Measurements from ENCODE around the gene THSD8. TPM values are rescaled to one million over a fixed set of nuclear protein-coding genes. Genes with fewer than 3 reads are reported as not detected.

The THSD8 gene
- total RNA-seq = 9.9 TPM
- 4.1 TPM for polyA plus RNA-seq
- long read RNA-seq, donor 1 = 0 reads
- long read RNA-seq, donor 2 = 0 reads
- long read RNA-seq, donor 3 = 0 reads
- long read RNA-seq, donor 4 = 0 reads
- long read RNA-seq, donor 5 = 0 reads
- long read RNA-seq, donor 6 = 0 reads
- long read RNA-seq, donor 7 = 0 reads
- long read RNA-seq, donor 8 = 0 reads
- long read RNA-seq, donor 9 = 0 reads
- long read RNA-seq, donor 10 = 0 reads

DNA sequence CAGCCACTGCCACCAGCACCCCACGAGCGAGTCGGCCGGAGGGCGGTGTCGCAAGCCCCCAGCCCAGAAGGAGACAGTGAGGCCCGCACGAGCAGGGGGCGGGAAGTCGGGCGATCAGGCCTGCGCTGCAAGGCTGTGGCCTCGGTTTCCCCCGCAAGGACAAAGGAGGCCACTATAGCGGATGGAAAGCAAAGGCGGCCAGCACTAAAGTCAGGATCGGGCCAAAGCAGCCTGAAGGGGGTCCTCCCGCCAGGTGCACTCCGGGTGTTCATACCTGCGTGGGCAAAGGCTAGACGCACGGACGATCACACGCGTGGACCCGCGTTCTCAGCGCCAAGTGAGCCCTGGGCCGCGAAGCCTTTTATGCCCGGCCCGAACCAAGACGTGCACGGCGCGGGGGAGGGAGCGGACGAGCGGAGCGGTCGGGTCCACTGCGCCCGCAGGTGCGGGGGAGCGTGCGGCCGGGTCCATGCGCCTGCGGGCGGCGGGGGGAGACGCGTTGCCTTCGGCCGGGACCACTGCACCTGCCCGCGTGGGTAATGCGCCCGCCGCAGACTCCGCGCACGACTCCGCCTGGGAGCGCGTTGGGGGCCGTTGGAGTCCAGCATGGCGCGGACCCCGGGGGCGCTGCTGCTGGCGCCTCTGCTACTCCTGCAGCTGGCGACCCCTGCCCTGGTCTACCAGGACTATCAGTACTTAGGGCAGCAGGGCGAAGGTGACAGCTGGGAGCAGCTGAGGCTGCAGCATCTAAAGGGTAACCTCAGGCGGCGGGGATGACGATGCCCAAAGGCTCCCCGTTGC is at the start of gene THSD8, which contains the start of gene PRDX2:
TSS of gene THSD8 (plus strand) at position 604 of the 801 bp plus-strand sequence. CDS start at position 607, 3 bp downstream.
TSS of gene PRDX2 (minus strand) at position 335 of the 801 bp plus-strand sequence. CDS start 539 bp downstream, outside the sequence.
- WGBS = under 1% methylated on average over 78 of the region's 78 CpGs
- peak in 4 of 9 donors; percentile 61 to 83 (median 76) for DNase-seq (ENCODE audit: low read depth in 6 of 9, low spot score in 9 of 9)
- Histone ChIP-seq H3K4me3 (ENCODE audit: low read length in 2 of 2) (peak within 1 kb of the TSS; percentile 69 to 91), H3K9me3 (ENCODE audit: control insufficient read depth in 2 of 2, insufficient read depth in 1 of 2, low read length in 1 of 2) (peaks cover 0 to 3% of the 10 kb centered on the region in 2 donors), H3K36me3 (ENCODE audit: control insufficient read depth in 2 of 2, insufficient read depth in 2 of 2, low read length in 1 of 2) (peaks cover 13 to 19% of the 10 kb centered on the region in 2 donors), H3K27ac (ENCODE audit: low read depth in 1 of 2, low read length in 1 of 2) (peak within 1 kb of the TSS in 1 of 2 donors; percentile 46), H3K4me1 (ENCODE audit: control insufficient read depth in 2 of 2, insufficient read depth in 2 of 2, low read length in 2 of 2) (peaks cover 12 to 34% of the 10 kb centered on the region in 2 donors), H3K27me3 (ENCODE audit: control insufficient read depth in 2 of 2, insufficient read depth in 1 of 2, low read length in 1 of 2) (peaks cover 0 to 37% of the 10 kb centered on the region in 2 donors)

GRCh38 chr19:12754465-12755196 is 47.2 kb upstream of the THSD8 start:
- no peaks in the 10 kb centered on the region for H3K36me3 ChIP-seq (ENCODE audit: control insufficient read depth in 2 of 2, insufficient read depth in 2 of 2, low read length in 1 of 2)
- peaks cover 0 to 64% of the 10 kb centered on the region in 2 donors for H3K27me3 ChIP-seq (ENCODE audit: control insufficient read depth in 2 of 2, insufficient read depth in 1 of 2, low read length in 1 of 2)
- no peak overlapping the region for H3K4me3 ChIP-seq (ENCODE audit: low read length in 2 of 2)
- no peak overlapping the region for H3K27ac ChIP-seq (ENCODE audit: low read depth in 1 of 2, low read length in 1 of 2)
- no peak for DNase-seq (ENCODE audit: low read depth in 6 of 9, low spot score in 9 of 9)
- WGBS = 79% methylated on average over 50 of the region's 50 CpGs
- peaks cover 0 to 3% of the 10 kb centered on the region in 2 donors for H3K9me3 ChIP-seq (ENCODE audit: control insufficient read depth in 2 of 2, insufficient read depth in 1 of 2, low read length in 1 of 2)
- H3K4me1 ChIP-seq (ENCODE audit: control insufficient read depth in 2 of 2, insufficient read depth in 2 of 2, low read length in 2 of 2) = peaks cover 6 to 10% of the 10 kb centered on the region in 2 donors

GRCh38 chr19:12756150-12756883 is 45.6 kb upstream of the THSD8 start:
- WGBS = 94% methylated on average over 19 of the region's 19 CpGs

DNA sequence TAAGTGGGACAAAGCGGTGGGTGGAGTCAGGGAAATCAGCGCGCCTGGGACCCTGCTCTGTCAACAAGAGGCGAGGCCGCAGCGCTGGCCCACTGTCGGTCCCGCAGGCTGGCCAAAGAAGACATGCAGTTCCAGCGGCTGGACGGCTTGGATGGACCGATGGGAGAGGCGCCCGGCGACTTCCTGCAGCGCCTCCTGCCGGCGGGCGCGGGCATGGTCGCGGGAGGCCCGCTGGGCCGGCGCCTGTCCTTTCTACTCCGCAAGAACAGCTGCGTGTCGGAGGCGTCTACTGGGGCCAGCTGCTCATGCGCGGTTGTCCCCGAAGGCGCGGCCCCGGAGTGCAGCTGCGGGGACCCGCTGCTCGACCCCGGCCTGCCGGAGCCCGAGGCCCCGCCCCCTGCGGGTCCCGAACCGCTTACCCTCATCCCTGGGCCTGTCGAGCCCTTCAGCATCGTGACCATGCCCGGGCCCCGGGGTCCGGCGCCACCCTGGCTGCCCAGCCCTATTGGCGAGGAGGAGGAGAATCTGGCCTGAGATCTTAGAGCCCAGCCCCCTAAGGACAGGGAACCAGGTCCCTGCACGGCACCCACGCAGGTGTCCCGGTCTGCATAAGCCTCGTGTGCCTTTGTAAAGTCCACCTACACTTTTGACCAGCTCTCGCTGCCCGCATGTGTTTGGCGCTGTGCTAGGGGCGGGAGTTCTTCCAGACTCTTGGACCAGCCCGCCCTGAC is 44.2 kb upstream of the THSD8 start:
- Histone ChIP-seq H3K4me3 (ENCODE audit: low read length in 2 of 2) (no peak overlapping the region), H3K4me1 (ENCODE audit: control insufficient read depth in 2 of 2, insufficient read depth in 2 of 2, low read length in 2 of 2) (peaks cover 6 to 7% of the 10 kb centered on the region in 2 donors), H3K36me3 (ENCODE audit: control insufficient read depth in 2 of 2, insufficient read depth in 2 of 2, low read length in 1 of 2) (no peaks in the 10 kb centered on the region), H3K9me3 (ENCODE audit: control insufficient read depth in 2 of 2, insufficient read depth in 1 of 2, low read length in 1 of 2) (peaks cover 0 to 7% of the 10 kb centered on the region in 2 donors), H3K27me3 (ENCODE audit: control insufficient read depth in 2 of 2, insufficient read depth in 1 of 2, low read length in 1 of 2) (peaks cover 0 to 35% of the 10 kb centered on the region in 2 donors), H3K27ac (ENCODE audit: low read depth in 1 of 2, low read length in 1 of 2) (no peak overlapping the region)
- 13% methylated on average over 60 of the region's 60 CpGs for WGBS
- DNase-seq (ENCODE audit: low read depth in 6 of 9, low spot score in 9 of 9) = peak in 4 of 9 donors; percentile 38 to 66 (median 60)

More at GRCh38 chr19:12756150-12756883, 45.6 kb upstream of the THSD8 start:
- Histone ChIP-seq H3K9me3 (ENCODE audit: control insufficient read depth in 2 of 2, insufficient read depth in 1 of 2, low read length in 1 of 2) (peaks cover 0 to 7% of the 10 kb centered on the region in 2 donors), H3K27ac (ENCODE audit: low read depth in 1 of 2, low read length in 1 of 2) (no peak overlapping the region), H3K4me1 (ENCODE audit: control insufficient read depth in 2 of 2, insufficient read depth in 2 of 2, low read length in 2 of 2) (peaks cover 6 to 7% of the 10 kb centered on the region in 2 donors), H3K36me3 (ENCODE audit: control insufficient read depth in 2 of 2, insufficient read depth in 2 of 2, low read length in 1 of 2) (no peaks in the 10 kb centered on the region), H3K27me3 (ENCODE audit: control insufficient read depth in 2 of 2, insufficient read depth in 1 of 2, low read length in 1 of 2) (peaks cover 0 to 47% of the 10 kb centered on the region in 2 donors), H3K4me3 (ENCODE audit: low read length in 2 of 2) (no peak overlapping the region)
- DNase-seq (ENCODE audit: low read depth in 6 of 9, low spot score in 9 of 9) = no peak

GRCh38 chr19:12759686-12760085 is 42.2 kb upstream of the THSD8 start:
- 99% methylated on average over 6 of the region's 6 CpGs for WGBS
- DNase-seq (ENCODE audit: low read depth in 6 of 9, low spot score in 9 of 9) = no peak
- Histone ChIP-seq H3K9me3 (ENCODE audit: control insufficient read depth in 2 of 2, insufficient read depth in 1 of 2, low read length in 1 of 2) (peaks cover 0 to 7% of the 10 kb centered on the region in 2 donors), H3K4me1 (ENCODE audit: control insufficient read depth in 2 of 2, insufficient read depth in 2 of 2, low read length in 2 of 2) (peaks cover 6 to 7% of the 10 kb centered on the region in 2 donors), H3K36me3 (ENCODE audit: control insufficient read depth in 2 of 2, insufficient read depth in 2 of 2, low read length in 1 of 2) (no peaks in the 10 kb centered on the region), H3K27me3 (ENCODE audit: control insufficient read depth in 2 of 2, insufficient read depth in 1 of 2, low read length in 1 of 2) (peaks cover 0 to 29% of the 10 kb centered on the region in 2 donors), H3K4me3 (ENCODE audit: low read length in 2 of 2) (no peak overlapping the region), H3K27ac (ENCODE audit: low read depth in 1 of 2, low read length in 1 of 2) (no peak overlapping the region)

GRCh38 chr19:12763100-12763499 is 38.8 kb upstream of the THSD8 start:
- Histone ChIP-seq H3K9me3 (ENCODE audit: control insufficient read depth in 2 of 2, insufficient read depth in 1 of 2, low read length in 1 of 2) (peaks cover 0 to 4% of the 10 kb centered on the region in 2 donors), H3K27me3 (ENCODE audit: control insufficient read depth in 2 of 2, insufficient read depth in 1 of 2, low read length in 1 of 2) (peaks cover 0 to 13% of the 10 kb centered on the region in 2 donors), H3K4me3 (ENCODE audit: low read length in 2 of 2) (no peak overlapping the region), H3K27ac (ENCODE audit: low read depth in 1 of 2, low read length in 1 of 2) (no peak overlapping the region), H3K4me1 (ENCODE audit: control insufficient read depth in 2 of 2, insufficient read depth in 2 of 2, low read length in 2 of 2) (peaks cover 0 to 4% of the 10 kb centered on the region in 2 donors), H3K36me3 (ENCODE audit: control insufficient read depth in 2 of 2, insufficient read depth in 2 of 2, low read length in 1 of 2) (no peaks in the 10 kb centered on the region)
- no peak for DNase-seq (ENCODE audit: low read depth in 6 of 9, low spot score in 9 of 9)
- WGBS = 97% methylated on average over 11 of the region's 11 CpGs

- DNase-seq (ENCODE audit: low read depth in 6 of 9, low spot score in 9 of 9) = no peak
- H3K36me3 ChIP-seq (ENCODE audit: control insufficient read depth in 2 of 2, insufficient read depth in 2 of 2, low read length in 1 of 2) = no peaks in the 10 kb centered on the region
- 99% methylated on average over 16 of the region's 16 CpGs for WGBS
Observed at GRCh38 chr19:12764698-12765097, 37.2 kb upstream of the THSD8 start.

GRCh38 chr19:12766051-12766521 is 35.8 kb upstream of the THSD8 start:
- WGBS = 52% methylated on average over 30 of the region's 30 CpGs
- H3K4me1 ChIP-seq (ENCODE audit: control insufficient read depth in 2 of 2, insufficient read depth in 2 of 2, low read length in 2 of 2) = peaks cover 2 to 17% of the 10 kb centered on the region in 2 donors
- peak in 3 of 9 donors; percentile 65 to 80 (median 75) for DNase-seq (ENCODE audit: low read depth in 6 of 9, low spot score in 9 of 9)
- H3K27ac ChIP-seq (ENCODE audit: low read depth in 1 of 2, low read length in 1 of 2) = no peak overlapping the region
- peaks cover 0 to 14% of the 10 kb centered on the region in 2 donors for H3K27me3 ChIP-seq (ENCODE audit: control insufficient read depth in 2 of 2, insufficient read depth in 1 of 2, low read length in 1 of 2)
- peaks cover 0 to 4% of the 10 kb centered on the region in 2 donors for H3K9me3 ChIP-seq (ENCODE audit: control insufficient read depth in 2 of 2, insufficient read depth in 1 of 2, low read length in 1 of 2)
- peak overlapping the region; percentile 8 to 21 for H3K4me3 ChIP-seq (ENCODE audit: low read length in 2 of 2)
- H3K36me3 ChIP-seq (ENCODE audit: control insufficient read depth in 2 of 2, insufficient read depth in 2 of 2, low read length in 1 of 2) = no peaks in the 10 kb centered on the region

More at GRCh38 chr19:12764698-12765097, 37.2 kb upstream of the THSD8 start:
- peaks cover under 1 to 9% of the 10 kb centered on the region in 2 donors for H3K4me1 ChIP-seq (ENCODE audit: control insufficient read depth in 2 of 2, insufficient read depth in 2 of 2, low read length in 2 of 2)
- H3K27me3 ChIP-seq (ENCODE audit: control insufficient read depth in 2 of 2, insufficient read depth in 1 of 2, low read length in 1 of 2) = peaks cover 0 to 9% of the 10 kb centered on the region in 2 donors
- peaks cover 0 to 4% of the 10 kb centered on the region in 2 donors for H3K9me3 ChIP-seq (ENCODE audit: control insufficient read depth in 2 of 2, insufficient read depth in 1 of 2, low read length in 1 of 2)
- H3K4me3 ChIP-seq (ENCODE audit: low read length in 2 of 2) = no peak overlapping the region
- no peak overlapping the region for H3K27ac ChIP-seq (ENCODE audit: low read depth in 1 of 2, low read length in 1 of 2)
